Peyer's patch (tissue), 4 donors: ENCODE measurements around the gene MYH7.

Experiments used
- POLR2A ChIP-seq, 2 donors: fragments of 450-650 bp; IDR thresholded peaks; one replicate each; pipeline ENCODE4 v1.5.1; 2017; ENCODE audit warnings: antibody characterized with exemption in 2 of 2, mild to moderate bottlenecking in 2 of 2, moderate library complexity in 2 of 2
- TF ChIP-seq, protein P1 (sequence below), 6 experiments: fragments of 450-650 bp in 4 of 6; fragments of 200-600 bp in 2 of 6; sonication (generic) in 1 of 6; IDR thresholded peaks; one replicate each; pipeline ENCODE4 v1.5.1; 2017 to 2019; ENCODE audit warnings: antibody characterized with exemption in 6 of 6, mild to moderate bottlenecking in 3 of 6, moderate library complexity in 1 of 6

DNA sequence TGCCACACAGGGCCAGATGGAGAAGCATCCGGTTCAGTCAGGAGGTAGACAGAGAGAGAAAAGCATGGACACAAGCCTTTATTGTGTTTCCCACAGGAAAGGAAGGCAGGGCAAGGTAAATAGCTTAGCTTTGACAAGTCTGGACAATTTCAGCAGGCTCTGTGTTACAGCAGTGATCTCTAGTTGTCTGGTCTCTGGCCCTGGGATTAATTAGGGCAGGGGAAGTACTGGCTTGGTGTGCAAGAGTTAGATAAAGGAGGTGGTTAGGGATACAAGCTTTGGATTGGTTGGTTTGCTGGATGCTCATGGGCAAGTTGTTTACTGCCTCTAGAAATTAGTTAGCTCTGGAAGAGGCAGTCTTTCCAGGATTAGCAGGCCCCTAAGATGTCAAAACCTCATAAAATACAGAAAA is 19.0 kb upstream of the MYH7 start:
- TF ChIP-seq, protein P1, sequence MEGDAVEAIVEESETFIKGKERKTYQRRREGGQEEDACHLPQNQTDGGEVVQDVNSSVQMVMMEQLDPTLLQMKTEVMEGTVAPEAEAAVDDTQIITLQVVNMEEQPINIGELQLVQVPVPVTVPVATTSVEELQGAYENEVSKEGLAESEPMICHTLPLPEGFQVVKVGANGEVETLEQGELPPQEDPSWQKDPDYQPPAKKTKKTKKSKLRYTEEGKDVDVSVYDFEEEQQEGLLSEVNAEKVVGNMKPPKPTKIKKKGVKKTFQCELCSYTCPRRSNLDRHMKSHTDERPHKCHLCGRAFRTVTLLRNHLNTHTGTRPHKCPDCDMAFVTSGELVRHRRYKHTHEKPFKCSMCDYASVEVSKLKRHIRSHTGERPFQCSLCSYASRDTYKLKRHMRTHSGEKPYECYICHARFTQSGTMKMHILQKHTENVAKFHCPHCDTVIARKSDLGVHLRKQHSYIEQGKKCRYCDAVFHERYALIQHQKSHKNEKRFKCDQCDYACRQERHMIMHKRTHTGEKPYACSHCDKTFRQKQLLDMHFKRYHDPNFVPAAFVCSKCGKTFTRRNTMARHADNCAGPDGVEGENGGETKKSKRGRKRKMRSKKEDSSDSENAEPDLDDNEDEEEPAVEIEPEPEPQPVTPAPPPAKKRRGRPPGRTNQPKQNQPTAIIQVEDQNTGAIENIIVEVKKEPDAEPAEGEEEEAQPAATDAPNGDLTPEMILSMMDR (IDR thresholded peaks at IDR 0.05) = no peak
- TF ChIP-seq POLR2A (IDR thresholded peaks at IDR 0.05) = no peak
